Osteoblast (primary cell): Measurements from ENCODE around the gene FARS2. TPM values are rescaled to one million over a fixed set of nuclear protein-coding genes. Genes with fewer than 3 reads are reported as not detected.

ENCODE experiments used
- DNase-seq: peaks from one replicate; pipeline ENCODE4 v3.0.0; 2011; ENCODE audit warnings: low spot score, mixed read lengths; ENCODE audit not compliant: insufficient read length; ENCODE audit errors: missing footprints
- H2AFZ ChIP-seq: 2 replicates; pipeline ENCODE4 v1.6.0; 2011; ENCODE audit warnings: mild to moderate bottlenecking, low read length
- H3K27ac ChIP-seq: 2 replicates; pipeline ENCODE4 v1.5.1; 2011; ENCODE audit warnings: mild to moderate bottlenecking, low read depth, low read length, moderate library complexity
- H3K27me3 ChIP-seq: 2 replicates; pipeline ENCODE4 v1.6.0; 2012; ENCODE audit warnings: mild to moderate bottlenecking, control low read depth, inconsistent platforms, low read length, moderate library complexity; ENCODE audit not compliant: insufficient read depth
- H3K36me3 ChIP-seq: 2 replicates; pipeline ENCODE4 v1.5.1; 2011; ENCODE audit warnings: mild to moderate bottlenecking, low read length, control low read depth, moderate library complexity; ENCODE audit not compliant: insufficient read depth
- H3K4me1 ChIP-seq: 2 replicates; pipeline ENCODE4 v1.5.1; 2011; ENCODE audit warnings: mild to moderate bottlenecking, low read length, control low read depth, moderate library complexity; ENCODE audit not compliant: insufficient read depth
- H3K4me2 ChIP-seq: 2 replicates; pipeline ENCODE4 v1.6.0; 2011; ENCODE audit warnings: mild to moderate bottlenecking, low read length; ENCODE audit not compliant: insufficient read depth
- H3K4me3 ChIP-seq: fragments of 200-600 bp; sonication (generic); 3 replicates; pipeline ENCODE4 v1.5.1; 2012; ENCODE audit warnings: mild to moderate bottlenecking, low read length, inconsistent platforms; ENCODE audit not compliant: insufficient read depth
- H3K79me2 ChIP-seq: 2 replicates; pipeline ENCODE4 v1.6.0; 2012; ENCODE audit warnings: mild to moderate bottlenecking, low read length, control low read depth, inconsistent platforms; ENCODE audit not compliant: insufficient read depth
- H3K9me3 ChIP-seq: 2 replicates; pipeline ENCODE4 v1.5.1; 2011; ENCODE audit warnings: low read depth, low read length, control low read depth
- H4K20me1 ChIP-seq: 2 replicates; pipeline ENCODE4 v1.6.0; 2012; ENCODE audit warnings: mild to moderate bottlenecking, low read length, control low read depth; ENCODE audit not compliant: insufficient read depth
- total RNA-seq: library from RNA; depleted of rRNA; stranded (reverse); fragments of >200 nt; gene quantifications from 2 replicates; pipeline ENCODE4 v1.2.3, GENCODE V29; 2012
- TF ChIP-seq, protein P1 (sequence below): IDR thresholded peaks from 2 replicates; pipeline ENCODE4 v1.5.1; 2011; ENCODE audit warnings: mild to moderate bottlenecking, low read depth, low read length, moderate library complexity; ENCODE audit errors: extremely low read depth

The FARS2 gene
- total RNA-seq, 1 donor = 29.7 TPM

DNA sequence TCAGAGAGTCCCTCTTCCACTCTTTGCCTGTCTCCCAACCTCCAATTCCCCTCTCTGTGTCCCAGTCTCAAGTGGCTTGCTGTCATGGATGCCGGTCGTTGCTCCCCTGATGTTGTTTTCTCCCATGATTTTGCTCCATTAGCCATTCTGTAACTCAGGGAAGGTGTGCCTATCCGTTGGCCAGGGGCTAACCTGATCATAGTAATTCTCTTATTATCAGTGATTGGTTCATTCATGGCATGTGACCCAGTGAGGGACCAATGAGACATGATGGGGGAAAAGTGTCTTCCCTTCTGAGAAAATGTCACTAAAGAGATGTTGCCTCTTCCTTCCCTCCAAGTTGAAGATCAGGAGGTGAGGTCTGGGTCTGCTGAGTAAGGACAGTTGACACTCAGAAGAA lies 214.5 kb downstream of the FARS2 start:
- Histone ChIP-seq H4K20me1 (no peaks in the 10 kb centered on the region), H2AFZ (no peak overlapping the region), H3K27ac (no peak overlapping the region), H3K4me2 (no peak overlapping the region), H3K27me3 (no peaks in the 10 kb centered on the region), H3K4me3 (no peak overlapping the region), H3K36me3 (no peaks in the 10 kb centered on the region), H3K4me1 (peaks cover 4% of the 10 kb centered on the region), H3K9me3 (no peaks in the 10 kb centered on the region), H3K79me2 (no peaks in the 10 kb centered on the region)
- no peak for DNase-seq
- TF ChIP-seq, protein P1, sequence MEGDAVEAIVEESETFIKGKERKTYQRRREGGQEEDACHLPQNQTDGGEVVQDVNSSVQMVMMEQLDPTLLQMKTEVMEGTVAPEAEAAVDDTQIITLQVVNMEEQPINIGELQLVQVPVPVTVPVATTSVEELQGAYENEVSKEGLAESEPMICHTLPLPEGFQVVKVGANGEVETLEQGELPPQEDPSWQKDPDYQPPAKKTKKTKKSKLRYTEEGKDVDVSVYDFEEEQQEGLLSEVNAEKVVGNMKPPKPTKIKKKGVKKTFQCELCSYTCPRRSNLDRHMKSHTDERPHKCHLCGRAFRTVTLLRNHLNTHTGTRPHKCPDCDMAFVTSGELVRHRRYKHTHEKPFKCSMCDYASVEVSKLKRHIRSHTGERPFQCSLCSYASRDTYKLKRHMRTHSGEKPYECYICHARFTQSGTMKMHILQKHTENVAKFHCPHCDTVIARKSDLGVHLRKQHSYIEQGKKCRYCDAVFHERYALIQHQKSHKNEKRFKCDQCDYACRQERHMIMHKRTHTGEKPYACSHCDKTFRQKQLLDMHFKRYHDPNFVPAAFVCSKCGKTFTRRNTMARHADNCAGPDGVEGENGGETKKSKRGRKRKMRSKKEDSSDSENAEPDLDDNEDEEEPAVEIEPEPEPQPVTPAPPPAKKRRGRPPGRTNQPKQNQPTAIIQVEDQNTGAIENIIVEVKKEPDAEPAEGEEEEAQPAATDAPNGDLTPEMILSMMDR = no peak

GRCh38 chr6:5478380-5478779 lies 217.1 kb downstream of the FARS2 start:
- Histone ChIP-seq H3K4me3 (no peak overlapping the region), H3K4me1 (no peaks in the 10 kb centered on the region), H3K9me3 (no peaks in the 10 kb centered on the region), H2AFZ (no peak overlapping the region), H3K79me2 (no peaks in the 10 kb centered on the region), H4K20me1 (no peaks in the 10 kb centered on the region), H3K36me3 (no peaks in the 10 kb centered on the region), H3K27ac (no peak overlapping the region), H3K4me2 (no peak overlapping the region), H3K27me3 (no peaks in the 10 kb centered on the region)
- TF ChIP-seq, protein P1 = no peak
- DNase-seq = no peak

DNA sequence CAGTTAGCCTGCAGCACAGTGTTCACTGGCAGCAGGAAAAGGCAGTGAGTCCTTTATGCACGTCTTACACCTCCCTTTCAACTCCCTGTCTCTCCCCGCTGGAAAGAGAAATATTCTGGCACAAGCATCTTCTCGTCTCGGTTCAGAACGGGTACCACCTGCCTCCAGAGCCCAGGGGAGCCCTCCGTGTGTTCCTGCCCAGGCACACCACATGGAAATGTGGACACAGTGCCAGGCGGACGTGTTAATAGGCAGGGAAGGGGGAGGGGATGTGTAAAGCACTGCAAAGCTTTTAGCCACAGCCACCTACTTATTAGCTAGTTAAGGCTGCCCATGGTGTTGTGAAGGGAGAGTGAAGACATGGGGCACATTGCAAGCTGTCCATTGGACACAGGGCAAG lies 219.7 kb downstream of the FARS2 start:
- Histone ChIP-seq H3K27me3 (no peaks in the 10 kb centered on the region), H3K27ac (no peak overlapping the region), H3K4me1 (no peaks in the 10 kb centered on the region), H3K79me2 (no peaks in the 10 kb centered on the region), H3K4me2 (peak overlapping the region; percentile 11), H2AFZ (peak overlapping the region; percentile 21), H3K4me3 (peak overlapping the region; percentile 40), H3K9me3 (no peaks in the 10 kb centered on the region), H3K36me3 (no peaks in the 10 kb centered on the region), H4K20me1 (no peaks in the 10 kb centered on the region)
- TF ChIP-seq, protein P1 = no peak
- no peak for DNase-seq

GRCh38 chr6:5481750-5482149 lies 220.4 kb downstream of the FARS2 start:
- H3K27me3 ChIP-seq = no peaks in the 10 kb centered on the region
- TF ChIP-seq, protein P1 = no peak
- no peaks in the 10 kb centered on the region for H3K4me1 ChIP-seq
- H4K20me1 ChIP-seq = no peaks in the 10 kb centered on the region
- no peaks in the 10 kb centered on the region for H3K36me3 ChIP-seq
- no peak overlapping the region for H3K4me3 ChIP-seq
- H3K4me2 ChIP-seq = no peak overlapping the region
- H3K79me2 ChIP-seq = no peaks in the 10 kb centered on the region
- DNase-seq = no peak
- no peak overlapping the region for H2AFZ ChIP-seq
- H3K9me3 ChIP-seq = no peaks in the 10 kb centered on the region
- H3K27ac ChIP-seq = no peak overlapping the region
